Gastrocnemius medialis (tissue), 4 donors: ENCODE results near the gene C3orf33. TPM values are rescaled to one million over a fixed set of nuclear protein-coding genes. Genes with fewer than 3 reads are reported as not detected.

Experiments used
- ATAC-seq, 2 donors: fragments of 150-250 bp; one replicate each; pipeline ENCODE4 v1.9.1; 2016
- DNase-seq, 2 donors: peaks; one replicate each; pipeline ENCODE4 v3.0.0-alpha.2; 2019
- H3K27ac ChIP-seq, 4 donors: fragments of 200-600 bp; sonication (generic); 1 replicate in 1 of 4; 2 replicates in 3 of 4; pipeline ENCODE4 v1.5.1; 2016 to 2018; ENCODE audit warnings: mild to moderate bottlenecking in 2 of 4, moderate library complexity in 1 of 4
- H3K27me3 ChIP-seq, 3 donors: fragments of 200-600 bp; sonication (generic) in 2 of 3; 1 replicate in 1 of 3; 2 replicates in 2 of 3; pipeline versions ENCODE4 v1.5.1 to v1.6.0; 2016 to 2019; ENCODE audit warnings: mild to moderate bottlenecking in 1 of 3, moderate library complexity in 1 of 3
- H3K36me3 ChIP-seq, 2 donors: fragments of 200-600 bp; sonication (generic) in 1 of 2; one replicate each; pipeline ENCODE4 v1.5.1; 2017 to 2018
- H3K4me1 ChIP-seq, 2 donors: fragments of 200-600 bp; sonication (generic) in 1 of 2; one replicate each; pipeline ENCODE4 v1.5.1; 2016 to 2017; ENCODE audit warnings: mild to moderate bottlenecking in 2 of 2
- H3K4me3 ChIP-seq, 4 donors: fragments of 200-600 bp; sonication (generic) in 3 of 4; 1 replicate in 1 of 4; 2 replicates in 3 of 4; pipeline ENCODE4 v1.5.1; 2016 to 2019; ENCODE audit warnings: mild to moderate bottlenecking in 2 of 4
- H3K9me3 ChIP-seq, 3 donors: fragments of 200-600 bp; sonication (generic) in 2 of 3; 1 replicate in 1 of 3; 2 replicates in 2 of 3; pipeline ENCODE4 v1.5.1; 2016 to 2019
- CTCF ChIP-seq, 5 experiments: fragments of 450-650 bp in 3 of 5; fragments of 200-600 bp in 2 of 5; sonication (generic) in 2 of 5; IDR thresholded peaks in 4 of 5; conservative IDR thresholded peaks in 1 of 5; 1 replicate in 4 of 5; 2 replicates in 1 of 5; pipeline ENCODE4 v1.5.1; 2016 to 2019; ENCODE audit warnings: antibody characterized with exemption in 5 of 5, mild to moderate bottlenecking in 3 of 5, moderate library complexity in 3 of 5
- POLR2A ChIP-seq, 2 donors: fragments of 450-650 bp; IDR thresholded peaks; one replicate each; pipeline ENCODE4 v1.6.1; 2017; ENCODE audit warnings: antibody characterized with exemption in 2 of 2, mild to moderate bottlenecking in 2 of 2, moderate library complexity in 2 of 2
- in situ Hi-C, 4 donors: fragments of 200-750 bp; cut with MboI; loops; one replicate each; pipeline versions ENCODE4 v1.15.0 to v1.8.0; 2017; ENCODE audit warnings: low sequenced_read_pairs in 4 of 4
- intact Hi-C: fragments of 100-400 bp; cut with DNase I; formaldehyde crosslinking; loops from one replicate; pipeline ENCODE4 v1.15.1; 2023; ENCODE audit warnings: low total_unique reads
- total RNA-seq, 4 donors: library from RNA; depleted of rRNA; stranded (reverse); fragments of >200 nt; gene quantifications; one replicate each; pipeline versions ENCODE4 v1.1.0 to v1.2.3, GENCODE V29; 2016

The C3orf33 gene
- total RNA-seq, 4 donors from 2014 or later: 1.4 to 6.1 (median 3.9) TPM

- intact Hi-C loops: no loop called here
- Histone ChIP-seq H3K27ac (no peak overlapping the region), H3K36me3 (no peaks in the 10 kb centered on the region), H3K4me1 (no peaks in the 10 kb centered on the region), H3K9me3 (no peaks in the 10 kb centered on the region), H3K4me3 (no peak overlapping the region), H3K27me3 (no peaks in the 10 kb centered on the region)
- DNase-seq: no peak
- TF ChIP-seq CTCF (IDR thresholded peaks at IDR 0.05 in 4 of 5, conservative IDR thresholded peaks at IDR 0.05 in 1 of 5) (no peak), POLR2A (IDR thresholded peaks at IDR 0.05) (no peak)
- no peak for ATAC-seq
- in situ Hi-C loops: no loop called here
These were observed 42.1 kb downstream of the C3orf33 start for GRCh38 chr3:155763870-155764463.

DNA sequence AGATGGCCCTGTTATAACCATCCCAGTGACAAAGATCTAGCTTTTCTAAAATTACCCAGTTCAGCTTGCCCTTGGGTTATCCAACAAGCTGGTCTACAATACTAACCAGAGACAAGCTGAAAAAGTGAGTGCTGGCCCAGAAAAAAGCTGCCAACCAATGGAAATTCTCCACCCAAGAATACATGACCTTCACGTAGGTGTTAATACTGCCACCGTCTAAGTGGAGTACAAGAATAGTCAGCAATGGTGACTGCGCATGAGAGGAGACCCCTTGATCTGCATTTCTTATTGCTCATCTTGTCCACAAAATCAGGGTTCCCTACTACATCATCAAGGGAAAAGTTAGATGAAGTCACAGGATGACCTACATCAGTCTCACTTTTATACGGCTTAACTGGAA, 45.4 kb downstream of the C3orf33 start:
- no peak overlapping the region for H3K27ac ChIP-seq
- in situ Hi-C loops: no loop called here

DNA sequence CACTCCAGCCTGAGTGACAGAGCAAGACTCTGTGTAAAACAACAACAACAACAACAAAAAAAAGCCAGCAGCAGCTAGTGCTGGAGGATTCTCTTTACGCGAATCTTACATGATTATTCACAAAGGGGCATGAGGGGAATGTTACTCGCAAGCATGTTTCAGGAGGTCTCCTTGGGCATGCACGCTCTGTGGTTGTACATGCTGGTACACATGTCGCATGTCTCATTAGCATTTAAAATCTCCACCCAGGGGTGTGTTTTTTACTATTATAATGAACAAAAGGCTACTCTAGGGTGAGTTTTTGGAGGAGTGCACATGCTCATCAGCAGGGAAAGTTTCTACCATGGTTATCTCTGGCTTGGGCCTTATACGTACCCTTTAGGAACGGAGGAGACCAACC, 48.5 kb downstream of the C3orf33 start:
- no peak for ATAC-seq
- Histone ChIP-seq H3K27ac (no peak overlapping the region), H3K27me3 (no peaks in the 10 kb centered on the region), H3K9me3 (no peaks in the 10 kb centered on the region), H3K36me3 (no peaks in the 10 kb centered on the region), H3K4me1 (no peaks in the 10 kb centered on the region), H3K4me3 (no peak overlapping the region)
- intact Hi-C loops (no loop called here), in situ Hi-C loops (no loop called here)
- TF ChIP-seq POLR2A (IDR thresholded peaks at IDR 0.05) (no peak), CTCF (IDR thresholded peaks at IDR 0.05 in 4 of 5, conservative IDR thresholded peaks at IDR 0.05 in 1 of 5) (no peak)
- no peak for DNase-seq

More for the DNA sequence above, 45.4 kb downstream of the C3orf33 start:
- Histone ChIP-seq H3K4me1 (no peaks in the 10 kb centered on the region), H3K4me3 (no peak overlapping the region), H3K36me3 (no peaks in the 10 kb centered on the region), H3K27me3 (no peaks in the 10 kb centered on the region), H3K9me3 (no peaks in the 10 kb centered on the region)
- TF ChIP-seq CTCF (IDR thresholded peaks at IDR 0.05 in 4 of 5, conservative IDR thresholded peaks at IDR 0.05 in 1 of 5) (no peak), POLR2A (IDR thresholded peaks at IDR 0.05) (no peak)
- no peak for DNase-seq
- ATAC-seq: no peak
- intact Hi-C loops: no loop called here

DNA sequence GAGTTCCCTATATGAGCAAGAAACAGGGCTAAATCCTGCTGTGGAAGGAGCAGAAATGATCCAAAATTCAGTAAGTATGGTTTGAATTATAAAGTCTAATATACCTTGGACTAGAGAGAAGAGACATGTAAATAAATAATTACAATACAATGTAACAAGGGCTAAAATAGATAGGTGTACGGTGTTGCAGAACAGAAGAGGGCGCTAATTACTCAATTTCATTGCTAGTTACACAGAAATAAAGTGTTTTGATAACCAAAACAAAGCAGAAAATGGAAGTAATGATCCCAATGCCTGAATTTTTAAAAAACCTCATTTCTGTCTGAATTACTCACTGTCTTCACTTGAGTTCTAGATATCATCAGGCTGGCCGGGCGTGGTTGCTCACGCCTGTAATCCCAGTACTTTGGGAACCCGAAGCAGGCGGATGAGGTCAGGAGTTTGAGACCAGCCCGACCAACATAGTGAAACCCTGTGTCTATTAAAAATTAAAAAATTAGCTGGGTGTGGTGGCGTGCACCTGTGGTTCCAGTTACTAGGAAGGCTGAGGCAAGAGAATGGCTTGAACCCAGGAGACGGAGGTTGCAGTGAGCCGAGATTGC, 52.9 kb downstream of the C3orf33 start:
- ATAC-seq: no peak
- H3K4me3 ChIP-seq: no peak overlapping the region
- H3K27me3 ChIP-seq: no peaks in the 10 kb centered on the region
- H3K36me3 ChIP-seq: no peaks in the 10 kb centered on the region
- TF ChIP-seq POLR2A (IDR thresholded peaks at IDR 0.05) (no peak), CTCF (IDR thresholded peaks at IDR 0.05 in 4 of 5, conservative IDR thresholded peaks at IDR 0.05 in 1 of 5) (no peak)
- in situ Hi-C loops (no loop called here), intact Hi-C loops (no loop called here)
- H3K9me3 ChIP-seq: no peaks in the 10 kb centered on the region
- no peaks in the 10 kb centered on the region for H3K4me1 ChIP-seq
- DNase-seq: no peak
- H3K27ac ChIP-seq: no peak overlapping the region
